H1 (cell line): ENCODE results near the gene GABRG3. TPM values are rescaled to one million over a fixed set of nuclear protein-coding genes. Genes with fewer than 3 reads are reported as not detected.

Experiments used
- BCL11A ChIP-seq, 2 experiments: IDR thresholded peaks; one replicate each; pipeline ENCODE4 v1.6.1; 2011; ENCODE audit warnings: low read depth in 2 of 2, low read length in 2 of 2, mild to moderate bottlenecking in 2 of 2
- CEBPB ChIP-seq: IDR thresholded peaks from 2 replicates; pipeline ENCODE4 v1.6.1; 2012; ENCODE audit warnings: low read depth, low read length
- polyA plus RNA-seq, 7 experiments: library from polyadenylated mRNA; depleted of rRNA in 3 of 7; stranded (reverse) in 5 of 7; unstranded in 2 of 7; fragments of >200 nt in 5 of 7; fragments of 200-250 nt in 2 of 7; gene quantifications; 1 replicate in 5 of 7; 2 replicates in 1 of 7; 4 replicates in 1 of 7; pipeline versions ENCODE4 v1.2.1 to v1.2.3, GENCODE V29; 2011 to 2013; ENCODE audit warnings: missing spikeins in 2 of 7, mixed read lengths in 2 of 7
- total RNA-seq: library from RNA; stranded (reverse); fragmentation: NEBNext Ultra II Directional; extraction: Animal tissue kit (Norgen Biotek cat#: 25700); gene quantifications from 2 replicates; pipeline ENCODE4 v1.2.1, GENCODE V29; 2021

Gene GABRG3
- total and polyA plus RNA-seq, 2 of the 8 experiments (the other 6 are each of a cell fraction or from before 2014, with no cell fraction given): 0.17 to 0.80 TPM

- TF ChIP-seq CEBPB: no peak
- TF ChIP-seq BCL11A (IDR thresholded peaks at IDR 0.05; ENCODE audit: low read depth in 2 of 2, low read length in 2 of 2): no peak
Measured at GRCh38 chr15:27441120-27441519, 470.1 kb downstream of the GABRG3 start (continued).
